Measurements from ENCODE around the gene LRRC8B.
"Not testable (repeated sequence)": the region's sequence is repeated elsewhere in the genome, so short reads cannot be mapped to it uniquely, and the experiment has no call there.

Gene LRRC8B
- 4.1 to 65.7 (median 27.7) reads per million in 17 experiments for total RNA-seq

DNA sequence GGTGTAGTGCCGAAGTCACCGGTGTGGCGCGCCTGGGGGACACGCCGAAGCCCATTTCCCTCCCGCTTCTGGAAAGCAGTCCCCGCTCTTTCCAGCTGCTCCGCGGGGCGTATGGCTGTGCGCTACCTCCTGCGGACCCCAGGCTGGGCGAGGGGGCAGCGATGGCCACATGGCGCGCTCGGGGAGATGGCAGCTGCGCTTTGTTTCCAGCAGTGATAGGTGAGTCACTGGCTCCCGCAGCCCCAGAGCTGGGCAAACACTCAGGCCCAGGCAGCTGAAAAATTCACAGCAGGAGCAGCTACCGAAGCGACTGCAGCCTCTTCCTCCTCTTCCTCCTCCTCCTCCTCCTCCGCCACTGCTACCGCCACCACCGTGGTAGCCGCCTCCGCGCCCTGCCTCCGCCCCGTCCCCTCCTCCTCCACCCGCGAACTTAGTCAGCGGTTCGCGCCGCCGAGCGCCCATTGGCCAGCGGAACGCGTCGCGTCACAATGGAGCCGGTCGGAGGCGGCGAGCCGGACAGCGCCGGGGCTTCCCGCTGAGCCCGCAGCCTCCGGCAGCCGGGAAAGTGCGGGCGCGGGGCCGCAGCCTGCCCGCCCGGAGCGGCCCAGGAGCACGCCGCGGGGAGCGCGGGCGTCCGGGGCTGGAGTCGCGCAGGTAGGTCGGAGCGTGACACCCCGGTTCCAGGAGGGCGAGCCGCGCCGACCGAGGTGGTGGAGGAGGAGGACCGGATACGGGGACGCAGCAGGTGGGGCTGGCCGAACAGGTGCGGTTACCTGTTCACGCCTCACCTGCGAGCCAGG is at the start of gene LRRC8B:
Gene LRRC8B, plus strand, starts transcription at position 461 of the 800 bp plus-strand sequence. CDS start 57,822 bp downstream, outside the sequence.
- DNase-seq, result peak; percentile 84 to 94 (median 90)

DNA sequence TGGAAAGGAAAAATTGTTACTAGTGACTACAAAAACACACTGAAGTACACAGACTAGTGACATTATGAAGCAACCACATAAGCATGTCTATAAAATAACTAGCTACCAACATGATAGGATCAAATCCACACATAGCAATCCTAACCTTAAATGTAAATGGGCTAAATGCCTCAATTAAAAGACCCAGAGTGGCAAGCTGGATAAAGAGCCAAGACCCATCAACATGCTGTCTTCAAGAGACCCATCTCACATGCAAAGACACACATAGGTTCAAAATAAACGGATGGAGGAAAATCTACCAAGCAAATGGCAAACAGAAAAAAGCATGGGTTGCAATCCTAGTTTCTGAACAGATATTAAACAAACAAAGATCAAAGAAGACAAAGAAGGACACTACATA is 49.4 kb upstream of the LRRC8B start:
- no peak for DNase-seq

DNA sequence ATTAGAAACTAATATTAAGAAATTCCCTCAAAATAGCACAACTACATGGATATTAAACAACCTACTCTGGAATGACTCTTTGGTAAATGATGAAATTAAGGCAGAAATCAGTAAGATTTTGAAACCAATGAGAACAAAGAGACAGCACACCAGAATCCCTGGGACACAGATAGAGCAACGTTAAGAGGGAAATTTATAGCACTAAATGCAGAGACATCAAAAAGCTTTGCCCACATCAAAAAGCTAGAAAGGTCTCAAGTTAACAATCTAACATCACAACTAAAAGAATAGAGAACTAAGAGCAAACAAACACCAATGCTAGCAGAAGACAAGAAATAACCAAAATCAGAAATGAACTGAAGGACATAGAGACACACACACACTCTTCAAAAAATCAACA is 48.6 kb upstream of the LRRC8B start:
- no peak for DNase-seq

DNA sequence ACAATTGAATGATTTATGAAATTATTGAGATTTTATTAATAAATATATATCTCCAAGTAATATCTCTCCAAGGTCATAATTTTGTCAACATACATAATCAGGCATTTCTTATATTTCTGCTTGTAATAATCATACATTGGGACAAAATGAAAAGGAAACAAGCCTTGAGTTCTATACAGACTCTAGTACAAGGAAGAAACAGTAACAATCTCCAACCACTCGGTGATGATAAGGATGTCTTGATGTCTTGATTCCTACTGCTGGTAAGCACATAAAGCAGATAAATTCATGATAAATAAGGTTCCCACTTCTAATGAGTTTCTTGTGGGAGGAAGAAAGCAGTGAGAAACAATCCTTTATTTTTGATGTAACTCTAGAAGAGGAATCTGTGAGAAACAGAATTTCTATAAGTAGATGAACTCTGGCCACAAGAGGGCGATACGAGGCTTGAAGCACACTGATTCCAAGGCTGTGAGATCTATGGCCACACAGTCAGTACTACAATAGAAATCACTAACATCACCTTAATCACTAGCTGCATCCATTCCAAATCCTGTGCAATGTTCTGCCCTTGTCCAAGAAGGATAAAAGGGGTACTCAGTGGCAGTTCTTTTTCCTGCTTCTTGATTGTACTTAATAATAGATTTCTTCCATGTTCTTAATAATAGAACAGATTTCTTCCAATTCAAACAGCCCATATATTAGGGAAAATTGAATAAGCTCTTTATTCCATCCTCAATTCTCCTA is 41.4 kb upstream of the LRRC8B start:
- DNase-seq, result peak; percentile 86 to 92 (median 86)

DNA sequence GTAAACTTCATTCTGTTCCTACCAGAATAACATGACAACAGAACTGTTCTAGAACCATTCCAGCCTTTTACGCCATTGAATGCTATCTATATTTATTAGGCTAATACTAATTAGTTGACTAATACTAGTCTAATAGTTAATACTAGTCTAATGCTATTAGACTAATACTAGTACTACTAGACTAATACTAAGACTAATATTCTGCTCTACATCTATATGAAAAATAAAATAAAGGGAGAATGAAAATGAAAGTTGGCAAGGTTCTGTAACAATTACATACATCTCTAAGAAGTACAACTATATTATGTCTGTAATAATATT is 40.9 kb upstream of the LRRC8B start:
- no peak for DNase-seq

DNA sequence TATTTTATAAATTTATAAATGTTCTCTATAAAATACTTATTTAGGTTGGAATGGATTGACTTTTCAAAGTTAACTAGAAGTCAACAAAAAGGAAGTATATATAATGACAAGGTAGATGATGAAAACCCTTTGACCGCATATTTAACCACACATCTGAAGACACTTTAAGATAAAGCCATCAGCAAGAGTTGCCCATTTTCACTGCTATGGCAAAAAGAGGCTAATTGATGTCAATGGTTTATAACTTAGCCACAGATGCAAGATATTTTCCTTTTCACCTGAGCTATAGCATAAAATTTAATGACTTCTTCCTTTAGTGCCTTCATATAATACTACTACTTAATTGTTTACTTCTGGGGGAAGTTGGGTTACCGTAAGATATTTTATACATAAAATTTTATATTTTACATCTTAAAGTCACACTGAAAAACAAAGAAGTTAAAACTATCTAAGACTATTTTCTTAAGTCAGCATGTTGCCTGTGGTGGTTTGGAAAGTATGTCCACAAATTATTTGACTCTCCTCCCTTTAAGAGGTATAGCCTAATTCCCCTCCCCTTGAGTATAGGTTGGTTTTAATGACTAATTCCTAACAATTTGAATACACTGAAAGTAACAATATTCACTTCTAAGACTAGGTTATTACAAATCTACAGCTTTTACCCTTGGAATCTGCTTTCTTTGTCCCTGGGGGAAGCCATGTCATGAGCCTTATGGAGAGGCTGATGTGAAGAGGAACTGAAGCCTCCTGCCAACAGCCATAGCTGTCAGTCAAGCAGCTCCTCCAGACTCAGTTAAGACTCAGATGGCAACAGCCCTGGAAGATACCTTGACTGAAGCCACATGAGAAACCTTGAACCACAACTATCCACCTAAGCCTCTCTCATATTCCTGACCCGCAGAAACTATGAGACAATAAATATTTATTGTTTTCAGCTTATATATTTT is 40.3 kb upstream of the LRRC8B start:
- DNase-seq, result peak in 3 of 4 experiments; percentile 31 to 36 (median 31)

DNA sequence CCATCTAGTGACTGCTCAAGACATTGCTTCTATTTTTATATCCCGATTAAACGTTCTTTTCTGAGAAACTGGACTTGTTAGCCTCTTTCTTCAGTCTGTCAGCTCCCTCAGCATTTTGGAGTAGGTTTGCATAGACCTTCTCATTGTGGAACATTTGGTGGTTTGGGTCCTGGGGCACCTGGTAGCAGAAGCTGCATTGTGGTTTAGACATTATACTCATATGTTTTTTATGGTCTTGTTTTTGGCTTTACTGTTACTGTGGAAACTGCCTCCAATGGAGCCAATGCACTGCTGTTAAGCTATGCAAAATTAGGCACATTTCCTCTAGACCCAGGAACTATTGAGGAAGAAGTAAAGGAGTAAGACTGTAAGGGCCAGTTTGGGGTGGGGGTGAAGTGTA is 36.7 kb upstream of the LRRC8B start:
- DNase-seq, result no peak

DNA sequence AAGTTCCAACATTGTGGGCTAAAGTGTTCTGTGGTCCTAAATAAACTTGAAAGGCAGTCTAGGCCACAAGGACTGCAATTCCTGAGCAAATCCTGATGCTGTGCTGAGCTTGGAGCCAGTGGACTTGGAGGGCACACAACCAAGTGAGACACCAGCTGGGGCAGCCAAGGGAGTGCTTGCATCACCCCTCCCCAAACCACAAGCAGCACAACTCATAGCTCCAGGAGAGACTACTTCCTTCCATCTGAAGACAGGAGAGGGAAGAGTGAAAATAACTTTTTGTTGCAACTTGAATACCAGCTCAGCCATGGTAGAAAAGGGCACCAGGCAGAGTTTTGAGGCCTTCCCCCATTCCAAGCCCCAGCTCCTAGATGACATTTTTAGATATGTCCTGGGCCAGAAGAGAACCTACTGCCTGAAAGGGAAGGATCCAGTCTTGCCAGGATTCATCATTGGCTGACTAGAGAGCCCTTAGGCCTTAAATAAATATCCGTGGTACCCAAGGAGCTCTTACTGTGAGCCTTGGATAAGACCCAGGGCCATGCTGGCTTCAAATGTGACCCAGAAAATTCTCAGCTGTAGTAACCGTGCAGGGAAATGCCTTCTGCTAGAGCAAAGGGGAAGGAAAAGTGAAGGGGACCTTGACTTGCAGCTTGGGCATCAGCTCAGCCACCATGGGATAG is 35.4 kb upstream of the LRRC8B start:
- peak; percentile 38 to 63 (median 61) for DNase-seq

DNA sequence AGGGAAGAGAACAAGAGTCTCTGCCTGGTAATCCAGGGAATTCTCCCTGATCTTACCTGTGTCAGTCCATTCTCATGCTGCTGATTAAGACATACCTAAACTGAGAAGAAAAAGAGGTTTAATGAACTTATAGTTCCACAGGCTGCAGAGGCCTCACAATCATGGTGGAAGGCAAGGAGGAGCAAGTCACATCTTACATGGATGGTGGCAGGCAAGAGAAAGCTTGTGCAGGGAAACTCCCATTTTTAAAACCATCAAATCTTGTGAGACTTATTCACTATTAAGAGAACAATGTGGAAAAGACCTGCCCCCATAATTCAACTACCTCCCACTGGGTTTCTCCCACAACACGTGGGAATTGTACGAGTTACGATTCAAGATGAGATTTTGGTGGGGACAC is 34.2 kb upstream of the LRRC8B start:
- DNase-seq, result no peak

DNA sequence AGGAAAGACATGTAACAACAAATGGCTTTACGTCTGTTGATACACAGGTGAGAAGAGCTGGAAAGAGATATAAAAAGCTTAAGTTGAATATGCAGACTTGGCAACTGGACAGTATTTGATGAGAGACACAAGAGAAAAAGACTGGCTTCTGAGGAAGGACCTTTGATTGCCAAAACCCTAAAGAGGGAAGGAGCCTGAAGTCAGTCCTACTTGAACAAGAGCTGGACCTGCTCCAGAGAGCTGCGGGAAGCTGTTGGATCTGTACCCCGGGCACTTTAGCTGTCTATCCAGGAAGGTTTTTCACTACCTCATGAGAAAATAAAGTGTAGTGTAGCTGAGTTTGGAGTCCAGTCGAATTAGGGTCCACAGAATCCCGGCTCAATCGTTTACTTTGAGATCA is 25.3 kb upstream of the LRRC8B start:
- DNase-seq, result no peak

DNA sequence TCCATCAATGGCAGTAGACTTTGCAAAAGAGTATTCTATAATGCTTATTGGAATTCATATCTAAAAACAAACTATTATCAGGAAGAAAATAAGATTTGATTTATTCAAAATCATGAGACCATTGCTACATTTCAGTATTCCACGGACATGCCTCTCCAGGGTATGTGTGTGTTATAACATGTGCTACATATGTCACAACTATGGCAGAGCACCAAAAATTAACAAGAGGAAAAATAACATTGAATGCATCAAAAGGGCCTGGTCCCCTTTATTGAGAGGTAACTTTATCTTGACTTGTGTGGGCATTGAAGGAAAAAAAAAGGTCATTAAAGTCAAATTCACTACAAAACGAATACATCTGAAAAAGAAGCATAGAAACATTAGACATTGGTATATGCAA is 22.6 kb upstream of the LRRC8B start:
- no peak for DNase-seq

DNA sequence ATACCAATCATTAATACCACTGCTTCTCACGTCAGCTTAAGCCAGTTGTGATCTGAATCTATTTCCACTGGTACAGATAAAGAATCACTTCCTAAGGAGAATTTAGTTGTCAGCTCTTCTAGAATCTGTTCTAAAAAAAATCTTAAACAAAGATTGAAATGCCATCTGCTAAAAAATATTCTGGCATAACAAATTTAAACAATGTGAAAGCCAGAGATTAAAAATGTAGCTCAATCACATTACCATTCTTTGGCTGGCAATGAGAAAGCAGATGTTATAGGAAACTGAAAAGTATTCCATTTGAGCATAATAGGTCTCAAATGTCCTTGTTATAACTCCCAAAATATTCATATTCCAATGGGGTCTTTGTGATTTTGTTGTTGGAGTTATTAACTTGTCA is 21.7 kb upstream of the LRRC8B start:
- DNase-seq, result no peak

DNA sequence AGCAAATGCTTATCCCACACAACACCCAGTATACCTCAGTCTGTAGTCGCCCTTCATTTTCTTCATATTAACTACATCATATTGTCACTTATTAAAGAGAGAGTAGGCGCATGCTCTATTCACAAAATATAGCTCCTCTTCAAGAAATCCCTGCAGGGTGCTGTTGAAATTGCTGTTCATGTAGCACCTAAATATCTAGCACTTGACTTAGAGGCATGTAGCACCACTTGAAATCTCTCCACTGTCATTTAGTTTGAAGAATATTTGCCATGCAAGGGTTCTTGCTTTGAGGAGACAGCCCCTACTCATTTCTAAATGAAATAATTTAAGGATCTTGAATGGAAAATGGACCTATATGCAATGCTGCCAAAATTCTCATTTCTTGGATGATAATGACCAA is 20.9 kb upstream of the LRRC8B start:
- no peak for DNase-seq

DNA sequence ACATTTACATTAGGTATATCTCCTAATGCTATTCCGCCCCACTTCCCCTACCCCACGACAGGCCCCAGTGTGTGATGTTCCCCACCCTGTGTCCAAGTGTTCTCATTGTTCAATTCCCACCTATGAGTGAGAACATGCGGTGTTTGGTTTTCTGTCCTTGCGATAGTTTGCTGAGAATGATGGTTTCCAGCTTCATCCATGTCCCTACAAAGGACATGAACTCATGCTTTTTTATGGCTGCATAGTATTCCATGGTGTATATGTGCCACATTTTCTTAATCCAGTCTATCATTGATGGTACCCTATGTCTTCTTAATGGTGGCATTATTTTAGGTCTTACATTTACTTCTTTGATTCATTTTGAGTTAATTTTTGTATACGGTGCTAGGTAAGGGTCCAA is 14.6 kb upstream of the LRRC8B start:
- DNase-seq, result not testable (repeated sequence)

DNA sequence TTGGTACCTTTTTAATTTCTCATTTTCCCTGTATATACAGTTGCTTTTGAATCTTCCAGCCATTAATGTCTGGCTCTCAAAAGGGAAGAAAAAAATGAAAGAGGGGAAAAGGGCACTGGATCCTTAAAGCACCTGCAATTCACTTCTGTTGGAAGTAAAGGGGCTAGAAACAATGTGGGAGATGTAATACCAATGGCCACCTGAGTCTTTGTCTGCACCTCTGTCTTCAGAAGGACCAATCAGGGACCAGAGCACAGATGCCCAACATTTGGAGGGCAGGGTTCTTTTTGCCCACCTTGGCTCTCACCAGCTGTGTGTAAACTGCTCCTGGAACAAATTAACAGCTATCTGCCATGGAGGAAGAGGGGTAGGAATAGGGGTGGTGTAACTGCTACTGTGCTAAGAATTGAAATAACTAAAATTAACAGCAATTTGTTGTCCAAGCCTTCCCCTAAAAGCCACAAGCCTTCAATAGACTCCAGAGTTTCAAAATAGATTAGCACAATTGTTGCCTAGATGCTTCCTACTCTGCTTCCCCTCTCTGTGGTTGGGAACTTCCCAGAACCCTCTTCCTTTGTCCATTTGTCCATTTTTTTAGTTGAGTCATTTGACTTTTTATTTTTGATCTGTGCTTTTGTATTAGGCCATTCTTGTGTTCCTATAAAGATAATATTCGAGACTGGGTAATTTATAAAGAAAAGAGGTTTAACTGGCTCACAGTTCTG is 11.5 kb upstream of the LRRC8B start:
- DNase-seq, result peak; percentile 22 to 60 (median 41)

DNA sequence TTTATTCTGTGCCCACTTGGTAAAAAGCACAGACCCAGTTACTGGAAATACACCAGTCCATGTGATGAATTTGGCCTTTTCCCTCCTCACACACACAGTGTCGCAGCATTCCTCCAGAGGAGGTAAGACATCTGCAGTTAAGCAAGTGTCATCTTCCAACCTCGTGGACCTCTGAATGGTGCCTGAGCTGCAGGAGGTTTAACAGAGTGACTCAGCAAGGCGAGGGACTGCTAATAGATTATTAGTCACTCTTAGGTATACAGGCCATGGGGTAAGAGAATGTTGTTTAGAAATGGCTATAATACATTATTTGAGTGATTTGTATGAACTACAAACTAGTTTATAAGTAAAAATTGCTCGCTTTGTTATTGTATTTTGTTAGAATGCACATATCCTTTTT is 8.6 kb upstream of the LRRC8B start:
- peak in 2 of 4 experiments; percentile 37 to 42 for DNase-seq

DNA sequence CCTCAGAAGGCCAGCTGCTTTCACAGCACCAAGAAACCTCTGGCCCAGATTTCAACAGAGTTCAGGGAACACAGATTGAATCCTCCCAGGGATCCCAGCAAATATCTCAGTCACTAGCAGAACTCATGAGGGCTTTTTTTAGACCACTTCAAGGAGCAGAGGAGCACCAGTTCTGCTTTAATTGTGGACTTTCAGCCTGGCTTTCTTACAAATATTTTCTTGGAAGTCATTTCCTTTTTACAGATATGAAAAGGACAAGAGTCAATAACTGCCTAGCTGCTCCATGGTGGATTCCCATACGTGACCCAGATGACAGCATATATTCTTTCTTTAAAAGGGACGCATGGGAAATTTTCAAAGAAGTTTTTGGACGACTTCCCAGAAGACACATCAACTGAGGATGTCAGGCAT is 6.4 kb upstream of the LRRC8B start:
- DNase-seq, result peak; percentile 68 to 84 (median 78)

DNA sequence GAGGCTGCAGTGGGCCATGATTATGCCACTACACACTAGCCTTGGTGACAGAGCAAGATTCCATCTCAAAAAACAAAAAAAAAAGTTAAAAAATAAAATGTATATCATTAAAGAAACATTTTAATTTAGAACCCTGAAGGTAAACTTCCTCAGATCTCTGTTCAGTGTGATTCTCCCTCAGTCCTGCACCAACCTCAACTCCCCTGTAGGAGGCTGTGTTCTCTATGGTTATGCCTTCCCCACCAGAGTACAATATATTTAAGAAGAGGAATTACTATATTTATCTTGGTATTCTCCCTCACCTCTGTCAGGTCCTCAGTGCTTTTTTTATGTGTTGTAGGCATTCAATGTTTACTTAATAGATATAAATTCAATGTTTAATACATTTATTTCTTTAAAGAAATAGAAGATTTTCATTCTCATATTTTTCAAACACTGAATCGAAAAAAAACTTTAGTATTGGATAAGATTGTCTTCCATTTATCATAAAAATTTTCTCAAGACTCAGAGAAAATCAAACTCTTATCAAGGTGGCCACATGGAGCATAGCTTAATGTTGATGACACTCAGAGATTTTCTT is 4.8 kb upstream of the LRRC8B start:
- DNase-seq, result peak; percentile 50 to 76 (median 72)

DNA sequence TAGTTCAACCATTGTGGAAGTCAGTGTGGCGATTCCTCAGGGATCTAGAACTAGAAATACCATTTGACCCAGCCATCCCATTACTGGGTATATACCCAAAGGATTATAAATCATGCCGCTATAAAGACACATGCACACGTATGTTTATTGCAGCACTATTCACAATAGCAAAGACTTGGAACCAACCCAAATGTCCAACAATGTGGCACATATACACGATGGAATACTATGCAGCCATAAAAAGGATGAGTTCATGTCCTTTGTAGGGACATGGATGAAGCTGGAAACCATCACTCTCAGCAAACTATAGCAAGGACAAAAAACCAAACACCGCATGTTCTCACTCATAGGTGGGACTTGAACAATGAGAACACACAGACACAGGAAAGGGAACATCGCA is 2.7 kb upstream of the LRRC8B start:
- DNase-seq, result not testable (repeated sequence)

DNA sequence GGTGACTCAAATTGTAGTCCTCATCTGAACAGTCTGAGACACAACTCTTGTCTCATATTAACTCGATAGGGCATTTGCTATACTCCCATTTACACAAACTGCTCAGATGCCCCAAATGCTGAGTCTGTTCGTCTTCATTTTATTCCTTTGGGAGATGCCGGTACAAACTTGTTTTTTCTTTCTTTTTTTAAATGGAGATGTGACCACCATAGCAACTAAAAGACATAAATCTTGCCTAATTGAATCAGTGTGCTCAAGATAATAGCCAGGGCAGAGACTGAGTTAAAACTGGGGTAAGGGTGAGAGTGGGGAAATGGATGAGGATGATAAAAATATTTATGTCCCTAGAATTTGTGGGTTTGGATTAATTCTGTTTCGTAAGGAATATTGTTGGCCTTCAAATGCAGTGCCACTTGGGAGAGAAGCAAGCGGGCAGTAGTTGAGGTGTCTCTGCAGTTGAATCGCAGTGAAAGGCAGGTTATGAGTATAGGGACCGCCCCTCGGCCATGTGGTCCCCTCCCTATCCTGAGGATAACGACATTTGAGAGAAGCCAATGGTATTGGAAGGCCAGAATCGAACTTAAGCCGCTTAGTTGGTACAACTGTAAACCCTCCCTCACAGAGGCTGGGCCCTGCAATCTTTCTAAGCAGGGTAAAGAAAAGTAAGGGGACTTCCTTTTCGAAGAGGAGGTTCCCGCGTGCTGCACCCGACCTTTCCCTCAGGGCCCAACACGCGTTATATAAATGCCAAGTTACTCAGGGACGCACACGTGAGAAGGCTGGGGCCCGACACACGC is 859 bp upstream of the LRRC8B start:
- DNase-seq, result peak; percentile 53 to 70 (median 61)
